ENCODE data around the gene MPDZ. TPM values are rescaled to one million over a fixed set of nuclear protein-coding genes. Genes with fewer than 3 reads are reported as not detected.

The MPDZ gene
- total RNA-seq, 1 experiment from 2014 or later, result 0.12 TPM

DNA sequence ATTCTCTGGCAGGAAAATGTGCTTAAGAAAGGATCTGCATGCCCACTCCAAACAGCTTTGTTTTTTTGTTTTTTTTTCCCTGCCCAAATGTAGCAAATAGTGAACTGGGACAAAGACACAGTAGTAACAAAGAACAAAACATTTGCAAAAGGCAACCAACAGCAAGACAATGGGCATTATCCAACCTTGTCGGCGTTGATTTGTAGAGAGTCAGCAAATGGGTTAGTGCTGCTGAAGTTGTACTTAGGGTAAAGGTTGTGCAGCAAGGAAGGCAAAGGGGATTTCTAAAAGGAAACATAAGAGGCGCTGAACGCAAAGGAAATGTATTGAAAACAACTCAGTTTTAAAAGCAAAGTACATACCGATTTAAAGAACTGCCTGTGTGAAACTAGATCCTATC is 136.2 kb downstream of the MPDZ start:
- Histone ChIP-seq H3K9me3 (ENCODE audit: control insufficient read depth in 1 of 2, insufficient read depth in 1 of 2, low read depth in 1 of 2, low read length in 2 of 2) (no peaks in the 10 kb centered on the region), H2AFZ (ENCODE audit: low read depth, low read length, poor library complexity, severe bottlenecking) (no peak overlapping the region), H3K27ac (ENCODE audit: low read depth, low read length) (no peak overlapping the region), H3K4me1 (ENCODE audit: control insufficient read depth in 1 of 2, insufficient read depth in 2 of 2, low read length in 2 of 2) (no peaks in the 10 kb centered on the region), H3K36me3 (ENCODE audit: control insufficient read depth in 1 of 2, insufficient read depth in 2 of 2, low read length in 2 of 2) (no peaks in the 10 kb centered on the region), H3K4me2 (ENCODE audit: low read length) (no peak overlapping the region), H3K9ac (ENCODE audit: low read length) (no peak overlapping the region), H4K20me1 (ENCODE audit: insufficient read depth) (no peaks in the 10 kb centered on the region), H3K27me3 (ENCODE audit: insufficient read depth, low read length) (0 out of 2 replicates have a peak, but pooled peaks cover 6% of the 10 kb centered on the region), H3K79me2 (ENCODE audit: insufficient read depth, low read length) (no peaks in the 10 kb centered on the region), H3K9me2 (ENCODE audit: insufficient read depth) (no peaks in the 10 kb centered on the region), H3K4me3 (replicated peaks in 1 of 2; ENCODE audit: low read depth in 1 of 2, low read length in 2 of 2) (no peak overlapping the region)
- RAD21 ChIA-PET (ENCODE audit: low non-redundant PET in 1 of 2, low total read pairs in 2 of 2, uncharacterized antibody in 2 of 2, unreplicated experiment in 2 of 2), result no interaction called here
- POLR2A ChIA-PET, result no interaction called here
- TF ChIP-seq, protein P1, sequence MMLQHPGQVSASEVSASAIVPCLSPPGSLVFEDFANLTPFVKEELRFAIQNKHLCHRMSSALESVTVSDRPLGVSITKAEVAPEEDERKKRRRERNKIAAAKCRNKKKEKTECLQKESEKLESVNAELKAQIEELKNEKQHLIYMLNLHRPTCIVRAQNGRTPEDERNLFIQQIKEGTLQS (IDR thresholded peaks at IDR 0.05), result no peak
- TF ChIP-seq ZNF274 (IDR thresholded peaks at IDR 0.05; ENCODE audit: low read depth, low read length) (no peak), POLR2AphosphoS5 (IDR thresholded peaks at IDR 0.05; ENCODE audit: low read depth, low read length) (no peak), SIN3A (IDR thresholded peaks at IDR 0.05; ENCODE audit: low read depth) (no peak), JUND (IDR thresholded peaks at IDR 0.05) (no peak), EGR1 (IDR thresholded peaks at IDR 0.05; ENCODE audit: low read depth) (no peak), POLR2A (IDR thresholded peaks at IDR 0.05; ENCODE audit: borderline replicate concordance, extremely low read depth, insufficient read depth, insufficient read length) (no peak), EZH2 (IDR thresholded peaks at IDR 0.05) (no peak)
- BruUV-seq (replicated peaks), result no TSS peak
- intact Hi-C loops (cut with micrococcal nuclease), result no loop called here
- DNase-seq (ENCODE audit: low read depth, low spot score) (no peak), ATAC-seq (no peak)
- CTCF ChIA-PET, result no interaction called here

DNA sequence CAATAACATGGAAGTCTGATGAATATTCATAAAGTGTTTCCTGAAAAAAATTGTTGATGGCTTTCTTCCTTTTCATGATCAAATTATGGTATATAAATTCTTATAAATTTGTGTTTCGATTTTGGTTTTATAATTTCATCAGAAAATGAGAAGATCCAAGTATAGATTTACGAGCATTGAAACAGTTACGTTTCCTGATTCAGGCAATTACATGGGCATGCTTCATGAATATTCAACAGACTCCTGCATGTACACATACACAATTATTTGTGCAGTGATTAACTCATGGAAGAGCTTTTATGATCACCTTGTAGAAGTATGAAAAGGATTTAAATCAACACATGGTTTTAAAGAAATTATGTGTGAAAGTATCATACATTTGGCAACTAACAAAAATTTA is 136.7 kb downstream of the MPDZ start:
- H3K9me2 ChIP-seq (ENCODE audit: insufficient read depth), result no peaks in the 10 kb centered on the region
- H3K4me2 ChIP-seq (ENCODE audit: low read length), result no peak overlapping the region
- H3K9me3 ChIP-seq (ENCODE audit: control insufficient read depth in 1 of 2, insufficient read depth in 1 of 2, low read depth in 1 of 2, low read length in 2 of 2), result no peaks in the 10 kb centered on the region
- H3K9ac ChIP-seq (ENCODE audit: low read length), result no peak overlapping the region
- no peaks in the 10 kb centered on the region for H3K4me1 ChIP-seq (ENCODE audit: control insufficient read depth in 1 of 2, insufficient read depth in 2 of 2, low read length in 2 of 2)
- RAD21 ChIA-PET (ENCODE audit: low non-redundant PET in 1 of 2, low total read pairs in 2 of 2, uncharacterized antibody in 2 of 2, unreplicated experiment in 2 of 2), result no interaction called here
- H3K4me3 ChIP-seq (replicated peaks in 1 of 2; ENCODE audit: low read depth in 1 of 2, low read length in 2 of 2), result no peak overlapping the region
- no peak overlapping the region for H3K27ac ChIP-seq (ENCODE audit: low read depth, low read length)
- ATAC-seq (no peak), DNase-seq (ENCODE audit: low read depth, low spot score) (no peak)
- no peaks in the 10 kb centered on the region for H3K79me2 ChIP-seq (ENCODE audit: insufficient read depth, low read length)
- POLR2A ChIA-PET, result no interaction called here
- intact Hi-C loops (cut with micrococcal nuclease), result no loop called here
- H3K36me3 ChIP-seq (ENCODE audit: control insufficient read depth in 1 of 2, insufficient read depth in 2 of 2, low read length in 2 of 2), result no peaks in the 10 kb centered on the region
- 0 out of 2 replicates have a peak, but pooled peaks cover 6% of the 10 kb centered on the region for H3K27me3 ChIP-seq (ENCODE audit: insufficient read depth, low read length)
- TF ChIP-seq, protein P1 (IDR thresholded peaks at IDR 0.05), result no peak
- no peak for TF ChIP-seq SRF (IDR thresholded peaks at IDR 0.05; ENCODE audit: low read depth)
- TF ChIP-seq, protein P2, sequence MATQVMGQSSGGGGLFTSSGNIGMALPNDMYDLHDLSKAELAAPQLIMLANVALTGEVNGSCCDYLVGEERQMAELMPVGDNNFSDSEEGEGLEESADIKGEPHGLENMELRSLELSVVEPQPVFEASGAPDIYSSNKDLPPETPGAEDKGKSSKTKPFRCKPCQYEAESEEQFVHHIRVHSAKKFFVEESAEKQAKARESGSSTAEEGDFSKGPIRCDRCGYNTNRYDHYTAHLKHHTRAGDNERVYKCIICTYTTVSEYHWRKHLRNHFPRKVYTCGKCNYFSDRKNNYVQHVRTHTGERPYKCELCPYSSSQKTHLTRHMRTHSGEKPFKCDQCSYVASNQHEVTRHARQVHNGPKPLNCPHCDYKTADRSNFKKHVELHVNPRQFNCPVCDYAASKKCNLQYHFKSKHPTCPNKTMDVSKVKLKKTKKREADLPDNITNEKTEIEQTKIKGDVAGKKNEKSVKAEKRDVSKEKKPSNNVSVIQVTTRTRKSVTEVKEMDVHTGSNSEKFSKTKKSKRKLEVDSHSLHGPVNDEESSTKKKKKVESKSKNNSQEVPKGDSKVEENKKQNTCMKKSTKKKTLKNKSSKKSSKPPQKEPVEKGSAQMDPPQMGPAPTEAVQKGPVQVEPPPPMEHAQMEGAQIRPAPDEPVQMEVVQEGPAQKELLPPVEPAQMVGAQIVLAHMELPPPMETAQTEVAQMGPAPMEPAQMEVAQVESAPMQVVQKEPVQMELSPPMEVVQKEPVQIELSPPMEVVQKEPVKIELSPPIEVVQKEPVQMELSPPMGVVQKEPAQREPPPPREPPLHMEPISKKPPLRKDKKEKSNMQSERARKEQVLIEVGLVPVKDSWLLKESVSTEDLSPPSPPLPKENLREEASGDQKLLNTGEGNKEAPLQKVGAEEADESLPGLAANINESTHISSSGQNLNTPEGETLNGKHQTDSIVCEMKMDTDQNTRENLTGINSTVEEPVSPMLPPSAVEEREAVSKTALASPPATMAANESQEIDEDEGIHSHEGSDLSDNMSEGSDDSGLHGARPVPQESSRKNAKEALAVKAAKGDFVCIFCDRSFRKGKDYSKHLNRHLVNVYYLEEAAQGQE (IDR thresholded peaks at IDR 0.05; ENCODE audit: low read depth), result no peak
- TF ChIP-seq, protein P3, sequence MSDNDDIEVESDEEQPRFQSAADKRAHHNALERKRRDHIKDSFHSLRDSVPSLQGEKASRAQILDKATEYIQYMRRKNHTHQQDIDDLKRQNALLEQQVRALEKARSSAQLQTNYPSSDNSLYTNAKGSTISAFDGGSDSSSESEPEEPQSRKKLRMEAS (IDR thresholded peaks at IDR 0.05), result no peak
- TF ChIP-seq EGR1 (IDR thresholded peaks at IDR 0.05; ENCODE audit: low read depth), result no peak
- no peak for TF ChIP-seq YY1 (IDR thresholded peaks at IDR 0.05; ENCODE audit: extremely low read depth, insufficient replicate concordance, low read depth, low read length)
- no peak for TF ChIP-seq FOSL1 (IDR thresholded peaks at IDR 0.05; ENCODE audit: low read depth)
- no peak for TF ChIP-seq SP1 (IDR thresholded peaks at IDR 0.05; ENCODE audit: low read depth)
- TF ChIP-seq, protein P4, sequence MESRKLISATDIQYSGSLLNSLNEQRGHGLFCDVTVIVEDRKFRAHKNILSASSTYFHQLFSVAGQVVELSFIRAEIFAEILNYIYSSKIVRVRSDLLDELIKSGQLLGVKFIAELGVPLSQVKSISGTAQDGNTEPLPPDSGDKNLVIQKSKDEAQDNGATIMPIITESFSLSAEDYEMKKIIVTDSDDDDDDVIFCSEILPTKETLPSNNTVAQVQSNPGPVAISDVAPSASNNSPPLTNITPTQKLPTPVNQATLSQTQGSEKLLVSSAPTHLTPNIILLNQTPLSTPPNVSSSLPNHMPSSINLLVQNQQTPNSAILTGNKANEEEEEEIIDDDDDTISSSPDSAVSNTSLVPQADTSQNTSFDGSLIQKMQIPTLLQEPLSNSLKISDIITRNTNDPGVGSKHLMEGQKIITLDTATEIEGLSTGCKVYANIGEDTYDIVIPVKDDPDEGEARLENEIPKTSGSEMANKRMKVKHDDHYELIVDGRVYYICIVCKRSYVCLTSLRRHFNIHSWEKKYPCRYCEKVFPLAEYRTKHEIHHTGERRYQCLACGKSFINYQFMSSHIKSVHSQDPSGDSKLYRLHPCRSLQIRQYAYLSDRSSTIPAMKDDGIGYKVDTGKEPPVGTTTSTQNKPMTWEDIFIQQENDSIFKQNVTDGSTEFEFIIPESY (IDR thresholded peaks at IDR 0.05; ENCODE audit: extremely low read depth, insufficient replicate concordance, low read length), result no peak
- no peak for TF ChIP-seq EZH2phosphoT487 (IDR thresholded peaks at IDR 0.05; ENCODE audit: borderline replicate concordance)
- H4K20me1 ChIP-seq (ENCODE audit: insufficient read depth), result no peaks in the 10 kb centered on the region
- BruUV-seq (replicated peaks), result no TSS peak
- CTCF ChIA-PET, result no interaction called here
- H2AFZ ChIP-seq (ENCODE audit: low read depth, low read length, poor library complexity, severe bottlenecking), result no peak overlapping the region

Measured in HCT116 (cell line).